ENCODE data around the gene CCL19. TPM values are rescaled to one million over a fixed set of nuclear protein-coding genes. Genes with fewer than 3 reads are reported as not detected.

The CCL19 gene
- total RNA-seq, 2 donors from 2014 or later, result 5.4 to 8.0 TPM

GRCh38 chr9:34684816-34685215, 6.3 kb downstream of the CCL19 start:
- no peaks in the 10 kb centered on the region for H3K9me3 ChIP-seq
- peaks cover 5% of the 10 kb centered on the region for H3K36me3 ChIP-seq
- no peak overlapping the region for H3K27ac ChIP-seq
- H3K4me3 ChIP-seq, result no peak overlapping the region
- ATAC-seq (ENCODE audit: insufficient number of reproducible peaks, low FRiP score, low read depth) (no peak), DNase-seq (ENCODE audit: low spot score) (no peak)
- no peak for TF ChIP-seq CTCF (IDR thresholded peaks at IDR 0.05)
- no peaks in the 10 kb centered on the region for H3K27me3 ChIP-seq (replicated peaks; ENCODE audit: insufficient read depth)
- H3K4me1 ChIP-seq (ENCODE audit: control insufficient read depth in 1 of 2, low read depth in 2 of 2), result peaks cover 0 to 38% of the 10 kb centered on the region in 2 donors

GRCh38 chr9:34684145-34684544, 6.9 kb downstream of the CCL19 start:
- H3K4me3 ChIP-seq, result no peak overlapping the region
- TF ChIP-seq CTCF (IDR thresholded peaks at IDR 0.05), result no peak
- ATAC-seq (ENCODE audit: insufficient number of reproducible peaks, low FRiP score, low read depth), result no peak

GRCh38 chr9:34675869-34676268, 15.2 kb downstream of the CCL19 start:
- ATAC-seq (ENCODE audit: insufficient number of reproducible peaks, low FRiP score, low read depth) (no peak), DNase-seq (ENCODE audit: low spot score) (no peak)
- no peaks in the 10 kb centered on the region for H3K9me3 ChIP-seq
- H3K4me3 ChIP-seq, result no peak overlapping the region
- no peak for TF ChIP-seq CTCF (IDR thresholded peaks at IDR 0.05)
- no peaks in the 10 kb centered on the region for H3K36me3 ChIP-seq
- no peak overlapping the region for H3K27ac ChIP-seq
- H3K4me1 ChIP-seq (ENCODE audit: control insufficient read depth in 1 of 2, low read depth in 2 of 2), result no peaks in the 10 kb centered on the region
- no peaks in the 10 kb centered on the region for H3K27me3 ChIP-seq (replicated peaks; ENCODE audit: insufficient read depth)

More at GRCh38 chr9:34684145-34684544, 6.9 kb downstream of the CCL19 start:
- H3K27ac ChIP-seq, result no peak overlapping the region
- no peaks in the 10 kb centered on the region for H3K27me3 ChIP-seq (replicated peaks; ENCODE audit: insufficient read depth)
- peaks cover 5% of the 10 kb centered on the region for H3K36me3 ChIP-seq
- peaks cover 0 to 38% of the 10 kb centered on the region in 2 donors for H3K4me1 ChIP-seq (ENCODE audit: control insufficient read depth in 1 of 2, low read depth in 2 of 2)
- no peaks in the 10 kb centered on the region for H3K9me3 ChIP-seq
- no peak for DNase-seq (ENCODE audit: low spot score)

GRCh38 chr9:34675048-34675714, 15.9 kb downstream of the CCL19 start:
- Histone ChIP-seq H3K27ac (no peak overlapping the region), H3K27me3 (replicated peaks; ENCODE audit: insufficient read depth) (no peaks in the 10 kb centered on the region), H3K9me3 (no peaks in the 10 kb centered on the region), H3K4me1 (ENCODE audit: control insufficient read depth in 1 of 2, low read depth in 2 of 2) (no peaks in the 10 kb centered on the region), H3K4me3 (no peak overlapping the region), H3K36me3 (no peaks in the 10 kb centered on the region)
- peak; percentile 35 for TF ChIP-seq CTCF (IDR thresholded peaks at IDR 0.05)
- ATAC-seq (ENCODE audit: insufficient number of reproducible peaks, low FRiP score, low read depth) (no peak), DNase-seq (ENCODE audit: low spot score) (no peak)

- no peak for ATAC-seq (ENCODE audit: insufficient number of reproducible peaks, low FRiP score, low read depth)
These were observed 16.6 kb downstream of the CCL19 start for GRCh38 chr9:34674440-34674839.

More at GRCh38 chr9:34674440-34674839, 16.6 kb downstream of the CCL19 start:
- no peak for DNase-seq (ENCODE audit: low spot score)
- H3K27me3 ChIP-seq (replicated peaks; ENCODE audit: insufficient read depth), result no peaks in the 10 kb centered on the region
- H3K27ac ChIP-seq, result no peak overlapping the region
- H3K36me3 ChIP-seq, result no peaks in the 10 kb centered on the region
- no peak for TF ChIP-seq CTCF (IDR thresholded peaks at IDR 0.05)
- H3K9me3 ChIP-seq, result no peaks in the 10 kb centered on the region
- no peak overlapping the region for H3K4me3 ChIP-seq
- H3K4me1 ChIP-seq (ENCODE audit: control insufficient read depth in 1 of 2, low read depth in 2 of 2), result no peaks in the 10 kb centered on the region
